ENCODE results near the gene SPECC1L.
A peak's percentile ranks its signal among the peaks of the same experiment; 100 is the strongest.

SPECC1L gene

GRCh38 chr22:24427500-24428164 lies 157.0 kb downstream of the SPECC1L start, which contains the start of gene ADORA2A:
ADORA2A (plus strand) TSS chr22:24427599; CDS start chr22:24433405, 5,806 bp downstream.
- peak within 1 kb of the TSS; percentile 94 for H3K9ac ChIP-seq
- no peaks in the 10 kb centered on the region for H3K36me3 ChIP-seq (ENCODE audit: insufficient read depth)
- no peaks in the 10 kb centered on the region for H3K27me3 ChIP-seq (ENCODE audit: insufficient read depth, low read depth)
- H4K20me1 ChIP-seq (ENCODE audit: insufficient read depth) = no peaks in the 10 kb centered on the region
- H3K4me3 ChIP-seq (IDR thresholded peaks at IDR 0.05; ENCODE audit: insufficient read depth, low read depth, low read length) = no peak within 1 kb of the TSS
- peaks cover 61% of the 10 kb centered on the region for H3K4me1 ChIP-seq (ENCODE audit: low read depth, poor library complexity, severe bottlenecking)
- peak within 1 kb of the TSS; percentile 100 for H3K27ac ChIP-seq
- peak within 1 kb of the TSS; percentile 45 for H2AFZ ChIP-seq (ENCODE audit: low read depth)
- H3K79me2 ChIP-seq (ENCODE audit: insufficient read depth, low read depth) = peaks cover 66% of the 10 kb centered on the region
- H3K4me2 ChIP-seq = peak within 1 kb of the TSS; percentile 99
- TF ChIP-seq CTCF (conservative IDR thresholded peaks at IDR 0.05; ENCODE audit: low read depth, low read length) = no peak

GRCh38 chr22:24428751-24429410 lies 158.2 kb downstream of the SPECC1L start:
- Histone ChIP-seq H4K20me1 (ENCODE audit: insufficient read depth) (no peaks in the 10 kb centered on the region), H3K9ac (peak overlapping the region; percentile 94), H3K4me3 (IDR thresholded peaks at IDR 0.05; ENCODE audit: insufficient read depth, low read depth, low read length) (no peak overlapping the region), H3K4me2 (peak overlapping the region; percentile 99), H3K36me3 (ENCODE audit: insufficient read depth) (no peaks in the 10 kb centered on the region), H3K4me1 (ENCODE audit: low read depth, poor library complexity, severe bottlenecking) (peaks cover 74% of the 10 kb centered on the region), H3K79me2 (ENCODE audit: insufficient read depth, low read depth) (peaks cover 78% of the 10 kb centered on the region), H3K27me3 (ENCODE audit: insufficient read depth, low read depth) (no peaks in the 10 kb centered on the region), H2AFZ (ENCODE audit: low read depth) (no peak overlapping the region), H3K27ac (peak overlapping the region; percentile 100)
- no peak for TF ChIP-seq CTCF (conservative IDR thresholded peaks at IDR 0.05; ENCODE audit: low read depth, low read length)

- Histone ChIP-seq H3K4me1 (ENCODE audit: low read depth, poor library complexity, severe bottlenecking) (peaks cover 82% of the 10 kb centered on the region), H3K36me3 (ENCODE audit: insufficient read depth) (no peaks in the 10 kb centered on the region), H2AFZ (ENCODE audit: low read depth) (no peak overlapping the region), H3K4me3 (IDR thresholded peaks at IDR 0.05; ENCODE audit: insufficient read depth, low read depth, low read length) (no peak overlapping the region), H4K20me1 (ENCODE audit: insufficient read depth) (no peaks in the 10 kb centered on the region), H3K9ac (peak overlapping the region; percentile 94), H3K4me2 (peak overlapping the region; percentile 99), H3K79me2 (ENCODE audit: insufficient read depth, low read depth) (peaks cover 79% of the 10 kb centered on the region), H3K27ac (peak overlapping the region; percentile 100), H3K27me3 (ENCODE audit: insufficient read depth, low read depth) (no peaks in the 10 kb centered on the region)
- no peak for TF ChIP-seq CTCF (conservative IDR thresholded peaks at IDR 0.05; ENCODE audit: low read depth, low read length)
These were observed 159.1 kb downstream of the SPECC1L start for GRCh38 chr22:24429411-24430365.

All from KMS-11 (cell line).